DMS153 (cell line): ENCODE results near the gene SEPTIN10.
"Not testable (repeated sequence)": the region's sequence is repeated elsewhere in the genome, so short reads cannot be mapped to it uniquely, and the experiment has no call there.

ENCODE experiments used
- DNase-seq: peaks from one replicate; lab custom pipeline; 2025; lab: John Stamatoyannopoulos, UW

Gene SEPTIN10

DNA sequence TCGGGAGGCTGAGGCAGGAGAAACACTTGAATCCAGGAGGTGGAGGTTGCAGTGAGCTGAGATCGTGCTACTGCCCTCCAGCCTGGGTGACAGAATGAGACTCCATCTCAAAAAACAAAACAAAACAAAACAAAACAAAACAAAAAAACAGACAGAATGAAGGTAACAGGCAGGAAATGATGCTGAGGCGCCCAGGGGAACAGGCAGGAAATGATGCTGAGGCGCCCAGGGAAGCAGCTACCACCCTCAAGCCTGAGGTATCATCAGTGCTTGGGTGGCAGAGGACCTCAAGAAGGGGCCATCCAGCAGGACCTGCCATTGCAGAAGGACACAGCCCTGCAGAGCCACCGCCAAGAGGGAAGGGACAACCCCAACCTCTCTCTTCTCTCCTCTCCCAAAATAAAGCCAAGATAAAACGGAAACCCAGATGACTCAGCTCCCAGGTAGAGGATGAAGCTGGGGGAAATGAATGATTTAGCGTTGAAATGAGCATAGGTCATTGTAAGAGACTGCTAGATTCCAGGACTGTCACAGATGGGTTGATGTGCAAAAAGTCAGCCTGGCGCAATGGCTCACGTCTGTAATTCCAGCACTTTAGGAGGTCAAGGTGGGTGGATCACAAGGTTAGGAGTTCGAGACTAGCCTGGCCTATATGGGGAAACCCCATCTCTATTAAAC lies 19.7 kb upstream of the SEPTIN10 start:
- no peak for DNase-seq

DNA sequence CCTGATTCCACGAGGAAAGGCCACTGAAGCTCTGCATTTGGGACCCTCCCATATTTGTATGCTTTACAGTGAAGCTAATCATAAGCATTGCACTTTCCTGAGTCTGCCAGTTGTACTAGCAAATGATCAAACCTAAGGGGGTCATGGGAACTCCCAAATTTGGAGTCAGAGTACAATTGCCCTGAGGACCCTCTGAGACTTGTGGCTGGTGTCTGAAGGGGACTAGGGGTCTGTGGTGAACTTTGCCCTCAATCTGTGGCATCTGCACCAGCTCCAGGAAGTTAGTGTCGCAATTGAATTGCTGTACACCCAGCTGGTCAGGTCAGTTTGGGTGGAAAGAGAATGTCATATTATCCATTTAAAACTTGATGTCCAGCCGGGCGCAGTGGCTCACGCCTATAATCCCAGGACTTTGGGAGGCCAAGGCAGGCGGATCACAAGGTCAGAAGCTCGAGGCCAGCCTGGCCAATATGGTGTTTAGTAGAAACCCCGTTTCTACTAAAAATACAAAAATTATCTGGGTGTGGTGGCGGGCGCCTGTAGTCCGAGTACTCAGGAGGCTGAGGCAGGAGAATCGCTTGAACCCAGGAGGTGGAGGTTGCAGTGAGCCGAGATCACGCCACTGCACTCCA lies 18.5 kb upstream of the SEPTIN10 start:
- DNase-seq: no peak

DNA sequence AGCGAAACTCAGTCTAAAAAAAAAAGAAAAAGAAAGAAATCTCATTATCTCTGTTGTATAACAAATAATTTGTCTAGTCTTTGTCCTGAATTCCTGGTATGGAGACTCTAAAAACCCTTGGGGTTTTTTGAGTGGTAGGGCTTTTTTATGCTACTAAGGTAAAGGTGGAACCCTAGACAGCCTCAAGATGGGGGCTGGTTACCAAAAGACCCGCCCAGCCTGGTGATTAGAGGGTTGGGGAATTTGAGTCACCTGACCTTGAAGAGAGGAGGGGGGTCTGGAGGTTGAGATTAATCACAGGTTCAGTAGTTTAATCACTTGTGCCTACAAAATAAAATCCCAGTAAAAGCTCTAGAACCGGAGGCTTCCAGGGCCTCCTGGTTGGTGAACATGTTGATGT lies 18.0 kb upstream of the SEPTIN10 start:
- no peak for DNase-seq

DNA sequence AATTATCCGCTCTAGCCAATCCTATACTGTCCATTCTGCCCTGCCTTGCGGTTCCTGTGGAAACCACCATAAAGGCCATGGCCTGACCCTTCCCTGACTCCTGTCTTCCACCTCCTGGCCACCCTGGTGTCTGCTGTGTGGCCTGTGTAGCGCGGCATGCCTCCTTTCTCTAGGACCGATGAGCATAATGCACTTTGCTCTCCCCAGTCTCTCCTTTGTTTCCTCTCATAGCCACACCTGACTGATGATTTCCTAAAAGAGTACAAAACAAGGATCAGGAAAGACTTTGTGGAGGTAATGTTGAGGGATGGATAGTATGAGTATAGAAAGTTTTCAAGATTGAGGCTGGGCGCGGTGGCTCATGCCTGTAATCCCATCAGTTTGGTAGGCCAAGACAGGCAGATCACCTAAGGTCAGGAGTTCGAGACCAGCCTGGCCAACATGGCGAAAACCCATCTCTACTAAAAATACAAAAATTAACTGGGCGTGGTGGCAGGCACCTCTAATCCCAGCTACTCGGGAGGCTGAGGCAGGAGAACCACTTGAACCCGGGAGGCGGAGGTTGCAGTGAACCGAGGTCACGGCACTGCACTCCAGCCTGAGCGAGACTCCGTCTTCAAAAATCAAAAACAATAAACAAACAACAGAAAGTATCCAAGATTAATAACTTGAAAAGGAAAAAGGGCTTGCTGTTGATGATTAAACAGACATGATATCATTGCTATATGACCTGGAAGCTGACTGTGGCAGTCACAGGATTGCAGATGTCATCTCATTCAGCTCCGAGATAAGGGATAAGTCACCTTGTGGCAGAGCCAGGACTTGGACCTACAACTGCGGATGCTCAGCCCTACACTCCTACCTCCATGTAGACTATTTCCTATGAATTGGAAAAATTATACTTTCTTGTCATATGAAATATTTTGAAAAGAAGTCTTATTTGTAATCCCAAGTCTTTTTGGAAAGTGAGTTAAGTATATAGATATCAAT lies 17.0 kb upstream of the SEPTIN10 start:
- DNase-seq: no peak

DNA sequence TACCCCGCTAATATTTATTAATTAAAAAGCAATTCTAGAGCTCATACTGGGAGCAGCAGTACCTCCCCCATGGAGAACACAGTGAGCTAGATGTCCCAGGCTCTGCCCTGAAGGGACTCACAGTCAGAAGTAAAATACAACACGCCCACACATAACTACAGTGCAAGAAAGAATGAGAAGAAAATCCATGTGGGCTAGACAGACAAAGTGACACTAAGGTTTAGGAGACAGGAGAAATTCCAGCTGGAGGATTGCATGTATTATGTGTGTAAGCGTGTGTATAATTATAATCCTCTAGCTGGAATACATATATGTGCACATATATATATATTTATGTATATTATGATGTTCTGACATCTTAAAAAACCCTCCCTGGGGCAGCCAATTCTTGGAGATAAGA lies 16.1 kb upstream of the SEPTIN10 start:
- no peak for DNase-seq

DNA sequence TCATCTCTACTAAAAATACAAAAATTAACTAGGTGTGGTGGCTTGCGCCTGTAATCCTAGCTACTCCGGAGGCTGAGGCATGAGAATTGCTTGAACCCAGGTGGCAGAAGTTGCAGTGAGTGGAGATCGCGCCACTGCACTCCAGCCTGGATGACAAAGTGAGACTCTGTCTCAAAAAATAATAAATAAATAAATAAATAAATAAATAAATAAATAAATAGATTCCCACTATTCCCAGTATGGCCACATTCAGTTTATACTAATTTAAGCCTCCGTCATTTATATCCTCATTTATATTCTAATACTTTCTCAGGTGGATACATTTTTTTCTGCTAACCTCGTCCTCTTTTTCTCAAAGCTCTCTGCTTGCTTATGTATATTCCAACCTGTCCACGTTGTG lies 14.6 kb upstream of the SEPTIN10 start:
- not testable (repeated sequence) for DNase-seq

DNA sequence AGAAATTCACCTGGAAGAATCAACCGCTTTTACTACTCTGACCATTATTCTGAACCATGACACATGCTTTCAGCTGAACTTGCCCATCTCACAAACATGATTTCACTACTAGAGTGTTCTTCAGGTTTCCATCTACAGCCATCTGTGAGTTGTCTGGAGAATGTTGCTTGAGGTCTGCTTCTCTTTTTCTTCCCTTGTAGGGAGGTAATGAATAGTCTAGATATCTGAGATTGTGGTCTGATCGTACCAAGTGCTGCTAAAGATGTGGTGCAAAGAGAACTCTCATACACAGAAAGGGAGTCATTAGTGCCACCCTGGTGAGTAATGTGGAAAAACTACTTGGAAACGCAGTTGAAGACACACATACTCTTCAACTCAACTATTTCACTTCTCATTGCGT lies 10.6 kb upstream of the SEPTIN10 start:
- no peak for DNase-seq

DNA sequence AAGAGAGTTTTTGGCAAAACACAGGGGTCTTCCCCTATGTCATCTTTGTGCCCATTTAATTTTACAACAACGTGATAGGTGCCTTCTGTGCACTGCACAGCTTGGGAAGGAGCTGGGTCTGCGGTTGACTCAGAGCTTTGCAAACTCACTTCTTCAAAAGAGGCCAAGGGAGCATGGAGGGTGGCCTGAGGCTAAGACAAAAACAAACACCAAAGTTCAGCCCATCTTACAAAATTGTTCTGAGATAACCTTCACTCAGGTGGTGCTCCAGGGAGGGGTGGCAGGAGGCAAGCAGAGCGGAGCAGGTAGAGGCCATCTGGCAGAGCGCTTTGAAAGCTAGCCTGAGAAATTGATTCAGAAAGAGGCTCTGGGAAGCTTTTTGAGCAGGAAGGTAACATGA lies 10.2 kb upstream of the SEPTIN10 start:
- DNase-seq: no peak

DNA sequence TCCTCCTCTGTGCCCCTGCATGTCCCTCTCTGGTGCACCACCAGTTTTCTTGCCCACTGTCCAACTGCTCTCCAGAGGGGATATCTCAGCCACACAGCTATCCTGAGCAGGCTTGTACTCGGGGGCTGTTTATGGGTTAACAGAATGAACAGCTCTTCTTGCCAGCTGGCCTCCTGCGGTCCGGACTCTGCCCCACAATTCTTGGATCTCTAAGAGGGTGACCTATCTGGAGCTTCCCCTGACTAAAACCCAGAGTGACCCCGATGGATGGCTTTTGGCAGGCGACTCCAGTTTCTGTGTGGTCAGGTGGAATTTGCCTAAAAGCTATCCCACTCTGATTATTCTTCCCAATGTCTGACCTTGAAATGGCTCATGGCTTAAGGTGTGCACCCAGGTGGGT lies 9.5 kb upstream of the SEPTIN10 start:
- DNase-seq: no peak

DNA sequence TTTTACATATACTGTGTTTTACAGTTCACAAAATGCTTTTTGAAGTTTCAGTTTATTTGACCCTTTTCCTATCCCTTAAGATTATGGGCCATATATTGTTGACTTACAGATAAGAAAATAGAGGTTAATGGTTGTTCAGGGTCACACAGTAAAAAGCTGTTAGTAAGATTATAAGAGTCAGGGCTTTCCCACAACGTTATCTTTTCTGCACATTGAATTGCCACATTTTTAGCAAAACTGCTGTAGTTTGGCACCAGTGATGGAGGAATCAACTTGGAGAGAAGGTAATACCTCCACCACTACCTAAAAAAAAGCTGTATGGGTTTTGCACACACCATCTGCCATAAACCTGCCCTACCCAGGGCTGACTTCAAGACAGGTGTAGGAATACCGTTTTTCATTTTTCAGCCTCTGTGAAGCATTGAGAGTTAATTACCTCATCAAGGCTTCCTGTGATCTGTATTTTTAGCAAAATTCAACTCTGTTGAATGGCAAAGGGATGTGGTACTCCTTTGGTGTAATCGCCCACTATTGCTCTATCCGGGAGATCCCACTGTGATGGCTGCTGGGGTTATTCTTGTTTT lies 5.4 kb upstream of the SEPTIN10 start:
- no peak for DNase-seq

DNA sequence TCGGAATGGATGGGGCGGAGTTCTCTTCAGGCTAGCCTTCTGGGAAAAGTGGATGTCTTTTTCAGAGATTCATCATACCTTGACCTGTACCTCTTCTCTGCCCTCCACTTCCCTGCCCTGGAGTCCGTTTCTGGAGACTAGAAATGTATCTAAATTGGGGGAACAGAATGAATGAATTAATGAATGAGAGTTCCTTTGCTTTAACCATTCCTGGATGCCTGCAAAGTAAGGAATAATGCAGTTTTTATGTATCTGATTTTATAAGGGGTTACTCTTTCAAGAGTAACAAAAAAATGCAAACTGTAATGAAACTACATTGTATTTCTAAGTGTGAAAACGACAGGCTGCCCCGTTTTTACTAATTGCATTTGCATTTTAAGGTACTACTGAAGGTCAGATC lies 2.4 kb upstream of the SEPTIN10 start:
- DNase-seq: no peak

DNA sequence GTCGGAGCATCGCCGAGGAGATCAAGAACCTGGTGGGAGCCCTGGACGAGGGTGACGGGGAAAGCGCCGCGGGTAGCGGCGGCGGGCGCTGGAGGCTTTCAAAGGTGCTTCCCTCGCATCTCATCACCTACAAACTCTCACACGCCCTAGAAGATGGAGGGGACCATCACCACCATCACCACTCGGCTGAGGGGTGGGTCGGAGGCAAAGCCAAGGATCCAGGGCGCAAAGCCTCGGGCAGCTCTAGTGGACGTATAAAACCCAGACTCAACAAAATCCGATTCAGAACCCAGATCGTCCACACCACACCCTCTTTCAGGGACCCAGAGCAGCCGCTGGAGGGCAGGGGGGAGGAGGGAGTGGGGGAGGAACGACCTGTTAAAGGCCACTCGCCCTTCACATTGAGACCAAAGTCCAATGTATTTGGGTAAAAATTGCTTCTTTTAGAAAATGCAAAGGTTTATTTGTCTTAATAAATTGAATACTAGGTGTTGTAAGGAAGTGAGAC lies 1.9 kb upstream of the SEPTIN10 start:
- DNase-seq: no peak

DNA sequence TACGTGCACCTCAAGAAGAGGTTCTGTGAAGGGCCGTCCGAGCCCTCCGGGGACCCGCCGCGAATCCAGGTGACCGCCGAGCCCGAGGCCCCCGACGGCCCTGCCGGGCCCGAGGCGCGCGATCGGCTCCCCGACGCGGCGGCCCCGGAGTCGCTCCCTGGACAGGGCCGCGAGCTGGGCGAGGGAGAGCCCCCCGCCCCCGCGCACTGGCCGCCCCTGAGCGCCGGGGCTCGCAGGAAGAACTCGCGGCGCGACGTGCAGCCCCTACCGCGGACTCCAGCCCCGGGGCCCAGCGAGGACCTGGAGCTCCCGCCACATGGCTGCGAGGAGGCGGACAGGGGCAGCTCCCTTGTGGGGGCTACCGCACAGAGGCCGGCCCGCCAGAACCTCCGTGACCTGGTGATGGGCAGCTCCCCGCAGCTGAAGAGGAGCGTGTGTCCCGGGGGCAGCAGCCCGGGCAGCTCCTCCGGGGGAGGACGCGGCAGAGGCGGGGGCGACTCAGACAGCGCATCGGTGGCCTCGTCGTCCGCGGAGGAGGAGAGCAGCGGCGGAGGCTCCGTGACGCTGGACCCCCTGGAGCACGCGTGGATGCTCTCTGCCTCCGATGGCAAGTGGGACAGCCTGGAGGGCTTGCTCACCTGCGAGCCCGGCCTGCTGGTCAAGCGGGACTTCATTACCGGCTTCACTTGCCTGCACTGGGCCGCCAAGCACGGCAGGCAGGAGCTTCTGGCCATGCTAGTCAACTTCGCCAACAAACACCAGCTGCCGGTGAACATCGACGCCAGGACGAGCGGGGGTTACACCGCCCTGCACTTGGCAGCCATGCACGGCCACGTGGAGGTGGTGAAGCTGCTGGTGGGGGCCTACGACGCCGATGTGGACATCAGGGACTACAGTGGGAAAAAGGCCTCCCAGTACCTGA lies 1.2 kb upstream of the SEPTIN10 start:
- DNase-seq: no peak

DNA sequence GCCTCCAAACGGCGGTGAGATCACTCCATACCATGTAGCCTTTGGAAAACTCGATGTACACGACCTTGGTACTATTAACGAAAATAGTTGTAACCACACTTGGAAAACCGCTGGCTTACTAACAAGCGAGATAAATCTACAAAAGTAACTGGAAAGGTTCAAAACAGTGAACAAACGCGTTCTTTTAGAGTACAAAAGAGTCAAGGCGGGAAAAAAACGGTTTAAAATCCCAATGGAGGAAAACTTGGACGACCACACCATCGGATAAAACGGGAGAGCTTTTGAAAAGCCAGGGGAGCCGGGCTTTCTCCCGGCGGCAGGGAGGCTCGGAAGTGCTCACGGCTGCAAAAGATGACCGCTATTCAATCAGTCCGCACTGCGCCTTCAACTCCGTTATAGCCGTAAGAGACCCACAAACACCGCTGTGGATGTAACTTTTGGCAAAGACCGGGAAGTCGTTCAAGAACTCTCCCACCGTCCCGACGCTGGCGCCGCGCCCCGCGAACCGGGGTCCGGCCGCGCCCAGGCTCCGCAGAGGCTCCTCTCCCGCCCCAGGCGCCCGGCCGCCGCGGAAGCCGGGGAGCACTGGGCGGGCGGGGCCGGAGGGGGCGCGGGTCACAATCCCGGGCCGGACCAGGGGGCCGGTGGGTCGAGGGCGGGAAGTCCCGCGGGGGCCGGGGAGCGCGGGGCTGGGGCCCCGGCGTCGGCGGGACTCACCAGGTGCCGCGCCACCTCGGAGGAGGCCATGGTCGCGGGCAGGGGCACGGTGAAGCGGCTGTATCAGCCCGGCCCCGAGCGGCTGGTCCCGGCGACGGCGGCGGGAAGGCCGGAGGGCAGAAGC lies 465 bp downstream of the SEPTIN10 start:
- no peak for DNase-seq

DNA sequence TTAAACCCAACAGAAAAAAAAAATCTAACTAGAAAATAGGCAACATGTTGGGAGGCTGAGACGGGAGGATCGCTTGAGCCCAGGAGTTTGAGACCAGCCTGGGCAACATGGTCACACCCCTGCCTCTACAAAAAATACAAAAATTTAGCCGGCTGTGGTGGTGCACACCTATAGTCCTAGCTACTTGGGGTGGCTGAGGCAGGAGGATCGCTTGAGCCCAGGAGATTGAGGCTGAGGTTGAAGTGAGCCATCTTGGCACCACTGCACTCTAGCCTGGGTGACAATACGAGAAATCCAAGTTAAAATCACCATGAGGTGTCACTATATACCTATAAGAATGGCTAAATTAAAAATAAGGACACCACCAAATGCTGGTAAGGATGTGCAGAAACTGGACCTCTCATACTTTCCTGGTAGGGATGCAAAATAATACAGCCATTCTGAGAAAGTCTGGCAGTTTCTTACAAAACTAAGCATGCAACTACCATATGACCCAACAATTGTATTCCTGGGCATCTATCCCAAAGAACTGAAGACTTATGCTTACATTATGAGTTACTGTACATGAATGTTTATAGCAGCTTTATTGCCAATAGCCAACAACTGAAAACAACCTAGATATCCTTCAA lies 2.2 kb downstream of the SEPTIN10 start:
- DNase-seq: no peak

DNA sequence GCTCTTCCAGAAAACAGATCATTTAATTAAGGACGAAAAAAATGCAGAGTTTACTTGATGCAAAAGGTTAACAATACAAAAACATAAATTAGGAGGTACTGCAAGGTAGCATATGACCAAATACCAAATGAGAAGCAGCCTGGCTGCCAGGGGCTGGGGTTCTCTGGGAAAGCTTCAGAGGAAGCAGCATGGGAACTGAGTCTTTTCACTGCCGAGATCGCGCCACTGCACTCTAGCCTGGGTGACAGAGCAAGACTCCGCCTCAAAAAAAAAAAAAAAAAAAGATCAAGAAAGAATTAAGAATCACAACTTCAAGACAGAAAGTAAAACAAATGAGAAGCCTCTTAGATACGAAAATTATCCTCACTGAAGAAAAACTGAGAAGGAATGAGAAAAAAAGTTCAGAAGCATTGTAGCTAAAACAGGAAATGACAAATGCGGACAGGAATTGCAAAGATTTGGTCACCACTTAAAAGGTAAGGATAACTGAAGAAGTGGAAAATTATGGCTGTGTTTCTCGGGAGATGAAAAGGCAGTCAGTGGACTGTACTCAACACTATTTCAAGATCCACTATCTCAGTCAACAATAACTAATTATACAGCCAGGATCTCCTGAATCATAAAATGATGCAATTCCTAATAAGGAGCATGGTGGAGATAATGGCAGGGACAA lies 4.3 kb downstream of the SEPTIN10 start:
- DNase-seq: no peak

DNA sequence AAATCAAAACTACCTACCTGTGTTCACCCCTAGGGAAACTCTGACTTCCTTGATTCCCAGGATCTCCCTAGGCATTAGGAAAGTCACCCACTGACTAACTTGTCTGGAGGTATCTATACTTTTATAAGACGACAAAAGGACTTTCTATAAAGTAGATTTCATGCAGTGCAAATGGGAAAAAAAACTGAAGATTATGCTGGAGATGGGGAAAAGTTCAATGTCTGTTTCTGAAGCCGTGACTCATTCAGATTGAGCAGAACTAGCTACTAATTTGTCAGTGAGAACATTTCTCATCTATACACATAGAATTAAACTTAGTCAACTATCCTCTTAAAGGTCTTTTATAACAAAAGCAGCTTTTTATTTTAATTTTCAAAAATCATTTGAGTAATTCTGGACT lies 6.0 kb downstream of the SEPTIN10 start:
- no peak for DNase-seq

DNA sequence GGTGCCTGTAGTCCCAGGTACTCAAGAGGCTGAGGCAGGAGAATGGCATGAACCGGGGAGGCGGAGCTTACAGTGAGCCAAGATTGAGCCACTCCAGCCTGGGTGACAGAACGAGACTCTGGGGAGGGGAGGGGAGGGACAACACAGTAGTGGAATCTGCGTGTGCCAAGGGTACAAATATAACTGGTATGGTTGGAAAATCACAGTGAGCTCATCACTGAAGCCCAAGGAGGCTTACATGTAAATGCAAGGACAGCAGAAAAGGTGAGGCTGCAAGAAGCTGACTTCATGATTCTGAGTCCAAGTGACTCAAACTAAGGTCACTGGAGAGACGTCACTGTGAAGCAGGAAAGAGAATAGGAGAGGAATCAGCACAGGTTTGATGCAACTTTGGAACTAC lies 9.2 kb downstream of the SEPTIN10 start:
- DNase-seq: no peak

DNA sequence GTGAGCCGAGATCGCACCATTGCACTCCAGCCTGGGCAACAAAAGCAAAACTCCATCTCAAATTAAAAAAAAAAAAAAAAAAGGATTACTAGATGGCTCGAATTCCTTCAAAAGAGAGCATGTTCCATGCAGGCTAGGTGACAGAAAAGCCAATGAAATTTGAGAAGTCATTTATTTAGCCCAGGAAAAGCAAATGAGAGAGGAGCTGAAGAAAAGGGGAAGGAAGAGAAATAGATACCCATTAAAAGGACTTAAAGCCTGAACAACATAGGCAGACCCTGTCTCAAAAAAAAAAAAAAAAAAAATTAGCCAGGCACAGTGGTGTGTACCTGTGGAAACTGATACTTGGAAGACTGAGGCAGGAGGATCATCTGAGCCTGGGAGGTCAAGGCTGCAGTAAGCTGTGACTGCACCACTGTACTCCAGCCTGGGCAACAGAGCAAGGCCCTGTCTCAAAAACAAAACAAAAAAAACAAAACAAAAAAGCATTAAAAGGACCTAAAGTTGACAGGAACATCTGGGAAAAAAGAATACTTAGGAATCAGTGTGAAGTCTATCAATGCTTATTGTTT lies 11.1 kb downstream of the SEPTIN10 start:
- DNase-seq: no peak
